ENCODE results near the gene ZNF674. TPM values are rescaled to one million over a fixed set of nuclear protein-coding genes. Genes with fewer than 3 reads are reported as not detected.
"Not testable (repeated sequence)": the region's sequence is repeated elsewhere in the genome, so short reads cannot be mapped to it uniquely, and the experiment has no call there.

Gene ZNF674
- total RNA-seq, 2 donors from 2014 or later = 2.2 to 4.4 TPM

DNA sequence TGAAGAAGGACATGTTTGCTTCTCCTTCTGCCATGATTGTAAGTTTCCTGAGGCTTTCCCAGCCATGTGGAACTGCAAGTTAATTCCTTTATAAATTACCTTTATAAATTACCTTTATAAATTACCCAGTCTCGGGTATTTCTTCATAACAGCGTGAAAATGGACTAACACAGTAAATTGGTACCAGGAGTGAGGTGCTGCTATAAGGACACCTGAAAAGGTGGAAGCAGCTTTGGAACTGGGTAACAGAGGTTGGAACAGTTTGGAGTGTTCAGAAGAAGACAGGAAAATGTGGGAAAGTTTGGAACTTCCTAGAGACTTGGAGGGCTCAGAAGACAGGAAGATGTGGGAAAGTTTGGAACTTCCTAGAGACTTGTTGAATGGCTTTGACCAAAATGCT is 66.6 kb downstream of the ZNF674 start:
- H3K9me3 Mint-ChIP-seq; H3K4me3 Mint-ChIP-seq; H3K27ac Mint-ChIP-seq; ATAC-seq; H3K4me1 Mint-ChIP-seq (ENCODE audit: low read depth in 2 of 2); H3K27me3 Mint-ChIP-seq; DNase-seq (ENCODE audit: low spot score): not testable (repeated sequence)
- peaks cover 20% of the 10 kb centered on the region for H3K36me3 Mint-ChIP-seq

DNA sequence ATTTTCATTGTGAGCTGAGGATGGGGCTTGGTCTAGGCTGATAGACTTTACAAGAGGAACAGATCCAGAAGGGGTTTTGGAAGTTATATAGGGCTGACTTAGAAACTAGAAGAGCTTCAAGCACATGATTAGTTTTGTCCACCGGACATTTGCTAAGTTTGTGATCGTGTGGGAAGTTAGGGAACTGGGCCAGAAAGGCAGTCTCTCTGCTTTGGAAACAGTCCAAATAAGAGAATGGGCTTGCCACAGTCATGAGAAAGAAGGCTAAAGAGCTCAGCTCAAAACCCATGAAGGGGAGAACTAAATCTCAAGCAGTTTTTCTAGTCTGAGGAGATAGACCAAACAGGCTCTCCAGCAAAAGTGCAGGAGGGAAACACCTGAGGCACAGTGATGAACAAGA is 67.8 kb downstream of the ZNF674 start:
- H3K4me3 Mint-ChIP-seq = no peak overlapping the region
- H3K36me3 Mint-ChIP-seq = peaks cover 13% of the 10 kb centered on the region
- DNase-seq (ENCODE audit: low spot score) (no peak), ATAC-seq (no peak)
- no peaks in the 10 kb centered on the region for H3K4me1 Mint-ChIP-seq (ENCODE audit: low read depth in 2 of 2)
- H3K27ac Mint-ChIP-seq = no peak overlapping the region
- peaks cover 6% of the 10 kb centered on the region for H3K9me3 Mint-ChIP-seq
- H3K27me3 Mint-ChIP-seq = no peaks in the 10 kb centered on the region

DNA sequence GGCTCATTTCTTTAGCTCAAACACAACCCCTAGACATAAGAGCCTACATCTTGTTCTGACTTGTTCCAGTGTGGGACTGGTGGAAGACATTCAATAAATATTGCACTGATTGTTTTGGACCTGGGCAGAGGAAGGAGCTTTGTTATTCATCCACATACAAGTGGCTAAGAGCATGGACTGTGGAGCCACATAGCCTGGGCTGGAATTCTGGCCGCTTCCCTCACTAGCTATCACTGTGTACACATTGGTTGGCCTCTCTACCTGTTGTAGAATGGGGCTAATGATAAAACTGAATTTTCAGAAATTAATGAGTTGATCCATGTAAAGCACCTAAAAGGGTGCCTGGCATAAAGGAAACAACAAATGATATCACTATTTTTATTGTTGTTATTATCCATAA is 80.0 kb downstream of the ZNF674 start:
- DNase-seq (ENCODE audit: low spot score) (no peak), ATAC-seq (no peak)
- Mint-ChIP-seq H3K36me3 (peaks cover 18% of the 10 kb centered on the region), H3K9me3 (no peaks in the 10 kb centered on the region), H3K27ac (no peak overlapping the region), H3K4me3 (no peak overlapping the region), H3K27me3 (peaks cover 0 to 5% of the 10 kb centered on the region in 2 donors), H3K4me1 (ENCODE audit: low read depth in 2 of 2) (peaks cover 12 to 15% of the 10 kb centered on the region in 2 donors)

DNA sequence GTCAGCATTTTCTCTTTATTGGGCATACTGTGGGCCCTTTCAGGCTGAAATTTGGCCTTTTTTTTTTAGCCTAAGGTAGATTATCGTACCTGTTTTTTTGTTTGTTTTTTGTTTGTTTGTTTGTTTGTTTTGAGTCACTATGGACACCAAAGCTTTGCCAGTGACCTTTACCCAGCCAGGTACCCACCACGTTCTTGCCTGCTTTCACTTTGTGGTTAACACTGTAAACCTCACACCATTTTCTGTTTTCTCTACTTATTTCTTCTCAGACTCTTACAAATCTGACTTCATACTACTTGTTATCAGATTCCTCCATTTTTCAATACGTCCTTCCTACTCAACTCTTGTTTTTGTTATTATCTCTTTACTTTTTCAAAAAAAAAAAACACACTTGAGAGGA is 81.5 kb downstream of the ZNF674 start:
- Mint-ChIP-seq H3K9me3 (no peaks in the 10 kb centered on the region), H3K4me3 (no peak overlapping the region), H3K36me3 (peaks cover 17% of the 10 kb centered on the region), H3K27ac (peak overlapping the region in 1 of 2 donors; percentile 21), H3K4me1 (ENCODE audit: low read depth in 2 of 2) (peaks cover 12 to 15% of the 10 kb centered on the region in 2 donors), H3K27me3 (peaks cover 0 to 5% of the 10 kb centered on the region in 2 donors)
- DNase-seq (ENCODE audit: low spot score) (no peak), ATAC-seq (no peak)

DNA sequence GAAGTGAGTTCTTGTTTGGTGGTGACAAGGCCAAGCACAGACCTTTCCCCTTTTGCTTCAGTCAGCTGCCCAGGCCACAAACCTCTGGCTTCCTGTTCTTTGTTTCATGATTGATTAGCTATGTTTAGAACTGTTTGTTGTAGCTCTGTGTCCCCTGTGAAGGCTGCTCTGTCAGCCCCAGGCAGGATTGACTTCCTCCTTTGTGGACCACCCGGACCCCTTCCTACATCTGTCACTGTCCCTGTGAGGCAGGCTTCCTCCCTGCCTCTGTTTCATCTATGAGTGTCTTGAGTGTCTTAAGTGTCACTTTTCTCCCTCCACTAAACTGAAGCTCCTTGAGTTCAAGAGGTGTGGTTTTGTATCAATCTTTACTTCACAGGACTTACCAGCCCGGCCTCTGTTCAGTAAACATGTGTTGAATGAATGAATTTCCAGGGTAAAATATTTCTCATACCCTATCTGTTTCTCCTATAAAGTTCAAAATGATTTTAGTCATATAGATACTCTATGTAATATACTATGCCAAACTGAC is 83.5 kb downstream of the ZNF674 start:
- DNase-seq (ENCODE audit: low spot score) (no peak), ATAC-seq (peak; percentile 40 to 56)
- H3K4me3 Mint-ChIP-seq = peak overlapping the region; percentile 58
- H3K27ac Mint-ChIP-seq = peak overlapping the region; percentile 24 to 68
- no peaks in the 10 kb centered on the region for H3K9me3 Mint-ChIP-seq
- peaks cover 12 to 15% of the 10 kb centered on the region in 2 donors for H3K4me1 Mint-ChIP-seq (ENCODE audit: low read depth in 2 of 2)
- peaks cover 0 to 3% of the 10 kb centered on the region in 2 donors for H3K27me3 Mint-ChIP-seq
- peaks cover 13% of the 10 kb centered on the region for H3K36me3 Mint-ChIP-seq

DNA sequence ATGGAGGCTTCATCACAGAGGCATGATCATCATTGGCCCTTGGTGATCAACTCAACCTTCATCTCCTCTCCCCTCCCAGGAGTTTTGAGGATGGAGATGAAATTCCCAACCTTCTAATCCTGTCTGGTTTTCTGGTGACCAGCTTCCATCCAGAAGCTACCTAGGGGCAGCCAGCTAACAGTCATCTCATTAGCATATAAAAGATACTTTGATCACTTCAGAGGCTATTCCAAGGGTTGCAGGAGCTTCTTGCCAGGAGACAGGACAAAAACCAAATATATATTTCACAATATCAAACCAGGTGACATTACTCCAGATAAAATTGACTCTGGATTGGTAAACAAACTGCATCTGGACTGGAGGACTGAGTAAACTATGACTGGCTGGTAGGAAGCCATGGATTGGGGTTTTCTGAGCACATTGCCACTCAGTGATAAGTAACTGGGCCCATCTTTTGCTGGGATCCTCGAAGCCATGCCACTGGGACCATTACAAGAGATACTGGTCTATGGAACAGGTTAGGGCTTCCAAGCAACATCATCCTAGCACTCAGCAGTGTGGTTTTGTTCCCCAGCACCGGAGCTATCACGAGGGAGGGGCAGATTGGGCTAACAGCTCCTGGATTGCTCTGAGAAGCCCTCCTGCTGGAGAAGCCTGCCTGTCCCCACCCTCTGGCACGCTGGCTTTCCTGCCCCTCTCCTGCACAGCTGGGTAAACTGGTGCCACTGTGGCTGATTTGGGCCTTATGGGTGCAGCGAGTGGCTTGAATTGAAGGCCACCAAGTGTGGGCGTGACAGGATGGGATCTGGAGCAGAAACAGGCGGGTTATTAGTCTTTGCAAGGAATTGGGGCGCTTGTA is 84.2 kb downstream of the ZNF674 start:
- not testable (repeated sequence) for H3K9me3 Mint-ChIP-seq; DNase-seq (ENCODE audit: low spot score); H3K36me3 Mint-ChIP-seq; H3K27me3 Mint-ChIP-seq; H3K4me3 Mint-ChIP-seq
- peak in 1 of 2 donors; percentile 52 for ATAC-seq
- Mint-ChIP-seq H3K27ac (peak overlapping the region; percentile 24 to 68), H3K4me1 (ENCODE audit: low read depth in 2 of 2) (peaks cover 12 to 15% of the 10 kb centered on the region in 2 donors)

DNA sequence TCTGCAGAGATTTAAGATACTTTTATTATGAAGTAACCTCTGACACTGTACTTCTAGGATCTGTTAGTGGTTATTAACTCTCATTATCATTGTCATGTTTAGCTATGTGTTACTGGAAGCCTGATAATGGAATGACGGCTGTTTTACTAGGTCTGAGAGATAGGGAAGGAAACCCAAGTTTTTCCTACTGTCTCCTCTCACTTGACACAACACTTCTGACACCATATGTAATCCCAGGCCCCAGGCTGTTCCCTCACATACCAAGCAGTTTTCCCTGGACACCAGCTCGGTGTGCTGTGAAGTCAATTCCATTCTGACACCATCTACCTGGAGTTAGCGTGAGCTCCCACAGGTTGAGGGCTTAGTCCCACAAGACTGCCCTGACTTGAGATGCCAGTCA is 85.6 kb downstream of the ZNF674 start:
- H3K4me3 Mint-ChIP-seq = no peak overlapping the region
- no peak for DNase-seq (ENCODE audit: low spot score)
- peaks cover 7% of the 10 kb centered on the region for H3K36me3 Mint-ChIP-seq
- H3K9me3 Mint-ChIP-seq = no peaks in the 10 kb centered on the region
- ATAC-seq = no peak
- no peak overlapping the region for H3K27ac Mint-ChIP-seq
- H3K4me1 Mint-ChIP-seq (ENCODE audit: low read depth in 2 of 2) = peaks cover 15% of the 10 kb centered on the region in 2 donors
- peaks cover 0 to 3% of the 10 kb centered on the region in 2 donors for H3K27me3 Mint-ChIP-seq

DNA sequence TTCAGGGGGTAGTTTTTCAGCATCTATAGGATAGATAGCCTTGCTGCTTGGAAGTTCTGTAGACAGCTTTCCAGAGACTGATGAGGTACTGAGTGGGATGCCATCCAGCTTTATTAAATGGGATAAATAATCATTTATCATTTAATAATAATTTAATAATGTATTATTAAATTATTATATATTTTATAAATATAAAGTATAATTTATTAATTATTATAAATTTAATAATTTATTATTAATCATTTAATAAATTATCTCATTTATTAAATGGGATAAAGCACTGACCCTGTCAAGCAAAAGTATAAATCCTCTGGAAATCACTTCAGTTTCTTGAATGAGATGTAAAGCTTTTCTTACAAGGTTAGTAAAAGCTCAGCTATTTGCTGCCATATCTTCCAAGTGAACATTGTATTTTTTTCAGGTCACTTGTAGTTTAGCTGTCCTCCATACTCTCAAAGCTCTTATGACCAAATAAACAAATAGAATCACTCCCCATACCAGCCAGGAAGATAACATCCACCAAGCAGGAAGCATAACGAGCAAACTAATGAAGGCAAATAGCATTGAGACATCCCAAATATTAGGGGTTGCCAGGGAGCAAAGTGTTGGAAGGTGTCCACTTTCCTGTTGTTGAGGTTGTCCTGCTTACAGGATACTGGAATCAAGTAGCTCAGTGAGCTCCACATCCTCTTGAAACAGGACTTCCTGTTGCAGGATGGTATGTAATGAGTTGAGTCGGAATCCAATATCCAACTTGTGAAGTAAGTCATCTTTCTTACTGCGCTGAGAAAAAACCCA is 88.9 kb downstream of the ZNF674 start:
- Mint-ChIP-seq H3K9me3 (no peaks in the 10 kb centered on the region), H3K4me3 (no peak overlapping the region), H3K27me3 (peaks cover 0 to 2% of the 10 kb centered on the region in 2 donors), H3K36me3 (peaks cover 6% of the 10 kb centered on the region), H3K27ac (no peak overlapping the region), H3K4me1 (ENCODE audit: low read depth in 2 of 2) (peaks cover 6% of the 10 kb centered on the region in 2 donors)
- ATAC-seq (no peak), DNase-seq (ENCODE audit: low spot score) (no peak)

Other genes starting within 250 kb of the ZNF674 start
- 1 to 10 TPM; 2.0 to 2.9 TPM for gene CHST7, start 28.3 kb upstream of the ZNF674 start, total RNA-seq
- 1 to 10 TPM; 1.6 to 3.7 TPM for gene SLC9A7, start 213.7 kb upstream of the ZNF674 start, total RNA-seq